Measurements from ENCODE around the gene PUS1. TPM values are rescaled to one million over a fixed set of nuclear protein-coding genes. Genes with fewer than 3 reads are reported as not detected.

Gene PUS1
- total and polyA plus RNA-seq, 2 donors from 2014 or later, result 16.1 to 28.8 TPM

DNA sequence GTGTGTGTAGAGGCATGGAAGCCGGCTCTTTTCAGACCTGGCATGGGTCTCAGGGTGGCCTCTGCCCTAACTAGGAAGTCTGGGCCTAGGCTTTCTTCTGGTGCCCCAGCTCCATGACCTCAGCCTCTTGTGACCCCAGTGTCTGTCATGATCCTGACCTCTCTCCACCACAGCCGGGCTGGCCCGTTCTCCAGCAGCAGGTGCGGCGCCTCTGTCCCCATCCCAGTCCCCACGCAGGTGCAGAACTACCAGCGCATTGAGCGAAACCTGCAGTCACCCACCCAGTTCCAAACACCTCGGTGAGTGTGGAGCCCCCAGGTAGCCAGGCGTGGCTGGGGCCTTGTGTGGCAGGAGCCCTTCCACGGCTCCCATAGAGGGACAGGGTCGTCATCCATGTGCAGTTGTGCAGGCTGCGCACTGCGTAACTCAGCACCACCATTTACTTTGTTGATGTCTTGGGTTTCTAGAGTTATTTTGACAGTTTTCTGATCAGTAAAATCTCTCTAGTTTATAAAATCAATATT lies 14.8 kb upstream of the PUS1 start:
- FAIRE-seq, result no peak
- TF ChIP-seq, protein P1, sequence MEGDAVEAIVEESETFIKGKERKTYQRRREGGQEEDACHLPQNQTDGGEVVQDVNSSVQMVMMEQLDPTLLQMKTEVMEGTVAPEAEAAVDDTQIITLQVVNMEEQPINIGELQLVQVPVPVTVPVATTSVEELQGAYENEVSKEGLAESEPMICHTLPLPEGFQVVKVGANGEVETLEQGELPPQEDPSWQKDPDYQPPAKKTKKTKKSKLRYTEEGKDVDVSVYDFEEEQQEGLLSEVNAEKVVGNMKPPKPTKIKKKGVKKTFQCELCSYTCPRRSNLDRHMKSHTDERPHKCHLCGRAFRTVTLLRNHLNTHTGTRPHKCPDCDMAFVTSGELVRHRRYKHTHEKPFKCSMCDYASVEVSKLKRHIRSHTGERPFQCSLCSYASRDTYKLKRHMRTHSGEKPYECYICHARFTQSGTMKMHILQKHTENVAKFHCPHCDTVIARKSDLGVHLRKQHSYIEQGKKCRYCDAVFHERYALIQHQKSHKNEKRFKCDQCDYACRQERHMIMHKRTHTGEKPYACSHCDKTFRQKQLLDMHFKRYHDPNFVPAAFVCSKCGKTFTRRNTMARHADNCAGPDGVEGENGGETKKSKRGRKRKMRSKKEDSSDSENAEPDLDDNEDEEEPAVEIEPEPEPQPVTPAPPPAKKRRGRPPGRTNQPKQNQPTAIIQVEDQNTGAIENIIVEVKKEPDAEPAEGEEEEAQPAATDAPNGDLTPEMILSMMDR (IDR thresholded peaks at IDR 0.05; ENCODE audit: borderline replicate concordance, extremely low read depth, insufficient read depth), result no peak
- no peaks in the 10 kb centered on the region for H3K9me3 ChIP-seq (ENCODE audit: control insufficient read depth in 2 of 3, insufficient read depth in 1 of 3, low read length in 3 of 3)
- no peak overlapping the region for H3K9ac ChIP-seq (ENCODE audit: low read length in 3 of 3)
- H3K27ac ChIP-seq (ENCODE audit: low read depth in 2 of 2, low read length in 2 of 2), result no peak overlapping the region
- intact Hi-C loops (cut with DNase I), result no loop called here
- H3K4me3 ChIP-seq (ENCODE audit: low read length in 3 of 3), result no peak overlapping the region
- H3K36me3 ChIP-seq (ENCODE audit: control insufficient read depth in 2 of 3, insufficient read depth in 3 of 3, low read length in 3 of 3), result peaks cover 0 to 42% (median 10%) of the 10 kb centered on the region in 3 donors
- no peak for DNase-seq
- H3K27me3 ChIP-seq (ENCODE audit: control insufficient read depth, insufficient read depth, low read length), result no peaks in the 10 kb centered on the region
- H3K4me1 ChIP-seq (ENCODE audit: control insufficient read depth in 2 of 3, insufficient read depth in 2 of 3, low read depth in 1 of 3, low read length in 3 of 3), result no peaks in the 10 kb centered on the region

DNA sequence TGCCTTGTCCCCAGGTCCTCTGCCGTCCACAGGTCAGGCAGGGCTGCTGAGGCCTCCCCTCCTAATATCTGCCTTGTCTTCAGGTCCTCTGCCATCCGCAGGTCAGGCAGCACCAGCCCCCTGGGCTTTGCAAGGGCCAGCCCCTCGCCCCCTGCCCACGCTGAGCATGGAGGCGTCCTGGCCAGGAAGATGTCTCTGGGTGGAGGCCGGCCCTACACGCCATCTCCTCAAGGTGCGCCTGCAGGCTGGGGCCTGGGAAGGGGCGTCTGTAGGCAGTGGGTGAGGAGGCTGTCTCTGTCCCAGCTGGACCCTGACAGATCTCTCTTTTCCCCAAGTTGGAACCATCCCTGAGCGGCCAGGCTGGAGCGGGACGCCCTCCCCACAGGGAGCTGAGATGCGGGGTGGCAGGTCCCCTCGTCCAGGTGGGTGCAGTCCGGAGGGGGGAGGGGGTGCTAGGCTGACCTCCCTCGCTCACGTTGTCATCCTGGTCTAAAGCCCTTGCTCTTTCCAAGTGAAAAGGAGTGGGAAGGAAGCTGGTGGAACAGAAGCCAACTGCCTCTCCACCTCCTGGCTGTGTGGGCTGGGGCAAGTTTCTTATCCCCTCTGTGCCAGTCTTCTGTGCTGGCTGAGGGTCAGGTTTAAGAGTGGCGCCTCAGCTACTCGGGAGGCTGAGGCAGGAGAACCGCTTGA lies 13.9 kb upstream of the PUS1 start:
- intact Hi-C loops (cut with DNase I), result no loop called here
- H3K36me3 ChIP-seq (ENCODE audit: control insufficient read depth in 2 of 3, insufficient read depth in 3 of 3, low read length in 3 of 3), result peaks cover 0 to 40% (median 14%) of the 10 kb centered on the region in 3 donors
- H3K4me1 ChIP-seq (ENCODE audit: control insufficient read depth in 2 of 3, insufficient read depth in 2 of 3, low read depth in 1 of 3, low read length in 3 of 3), result no peaks in the 10 kb centered on the region
- DNase-seq (no peak), FAIRE-seq (no peak)
- no peak overlapping the region for H3K27ac ChIP-seq (ENCODE audit: low read depth in 2 of 2, low read length in 2 of 2)
- no peak overlapping the region for H3K9ac ChIP-seq (ENCODE audit: low read length in 3 of 3)
- TF ChIP-seq, protein P1 (IDR thresholded peaks at IDR 0.05; ENCODE audit: borderline replicate concordance, extremely low read depth, insufficient read depth), result no peak
- H3K27me3 ChIP-seq (ENCODE audit: control insufficient read depth, insufficient read depth, low read length), result no peaks in the 10 kb centered on the region
- H3K4me3 ChIP-seq (ENCODE audit: low read length in 3 of 3), result no peak overlapping the region
- no peaks in the 10 kb centered on the region for H3K9me3 ChIP-seq (ENCODE audit: control insufficient read depth in 2 of 3, insufficient read depth in 1 of 3, low read length in 3 of 3)

DNA sequence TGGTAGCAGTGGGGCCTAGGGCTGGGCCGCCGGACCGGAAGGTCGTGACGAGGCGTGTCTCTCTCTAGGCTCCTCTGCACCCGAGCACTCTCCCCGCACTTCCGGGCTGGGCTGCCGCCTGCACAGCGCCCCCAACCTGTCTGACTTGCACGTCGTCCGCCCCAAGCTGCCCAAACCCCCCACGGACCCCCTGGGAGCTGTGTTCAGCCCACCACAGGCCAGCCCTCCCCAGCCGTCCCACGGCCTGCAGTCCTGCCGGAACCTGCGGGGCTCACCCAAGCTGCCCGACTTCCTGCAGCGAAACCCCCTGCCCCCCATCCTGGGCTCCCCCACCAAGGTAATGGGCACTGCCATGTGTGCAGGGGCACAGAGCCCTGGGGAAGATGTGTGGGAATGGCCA lies 13.3 kb upstream of the PUS1 start:
- Histone ChIP-seq H3K9ac (ENCODE audit: low read length in 3 of 3) (no peak overlapping the region), H3K4me1 (ENCODE audit: control insufficient read depth in 2 of 3, insufficient read depth in 2 of 3, low read depth in 1 of 3, low read length in 3 of 3) (no peaks in the 10 kb centered on the region), H3K4me3 (ENCODE audit: low read length in 3 of 3) (no peak overlapping the region), H3K9me3 (ENCODE audit: control insufficient read depth in 2 of 3, insufficient read depth in 1 of 3, low read length in 3 of 3) (no peaks in the 10 kb centered on the region), H3K27me3 (ENCODE audit: control insufficient read depth, insufficient read depth, low read length) (no peaks in the 10 kb centered on the region), H3K27ac (ENCODE audit: low read depth in 2 of 2, low read length in 2 of 2) (no peak overlapping the region), H3K36me3 (ENCODE audit: control insufficient read depth in 2 of 3, insufficient read depth in 3 of 3, low read length in 3 of 3) (peaks cover 0 to 40% (median 13%) of the 10 kb centered on the region in 3 donors)
- DNase-seq (no peak), FAIRE-seq (no peak)
- TF ChIP-seq, protein P1 (IDR thresholded peaks at IDR 0.05; ENCODE audit: borderline replicate concordance, extremely low read depth, insufficient read depth), result no peak
- intact Hi-C loops (cut with DNase I), result no loop called here

Data from kidney (tissue), 14 donors.